ENCODE data around the gene ATF7IP2. TPM values are rescaled to one million over a fixed set of nuclear protein-coding genes. Genes with fewer than 3 reads are reported as not detected.

The ATF7IP2 gene
- total RNA-seq, 1 donor from 2014 or later: 8.6 TPM

DNA sequence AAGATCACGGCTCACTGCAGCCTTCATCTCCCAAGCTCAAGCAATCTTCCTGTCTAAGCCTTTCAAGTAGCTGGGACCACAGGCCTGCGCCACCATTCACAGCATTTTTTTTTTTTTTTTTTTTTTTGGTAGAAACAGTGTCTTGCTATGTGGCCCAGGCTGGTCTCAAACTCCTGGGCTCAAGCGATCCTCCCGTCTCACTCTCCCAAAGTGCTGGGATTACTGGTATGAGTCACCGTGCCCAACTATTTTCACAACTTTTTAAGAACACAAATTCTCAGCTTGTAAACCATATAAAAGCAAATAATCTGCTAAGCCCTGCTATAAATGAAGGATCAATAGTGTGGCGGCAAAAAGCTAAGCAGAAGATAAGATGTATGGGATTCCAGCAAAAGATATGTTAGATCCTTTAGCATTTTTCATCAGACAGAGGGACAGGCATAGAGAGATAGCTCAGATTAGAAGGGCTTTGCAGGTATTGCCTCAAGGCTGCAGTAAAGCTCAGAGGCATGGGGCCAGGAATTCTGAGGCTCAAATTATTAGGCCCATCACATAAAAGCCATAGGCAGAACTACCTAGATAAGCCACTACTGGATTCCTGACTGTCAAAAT is 139.5 kb downstream of the ATF7IP2 start:
- DNase-seq (ENCODE audit: low read depth) (no peak), FAIRE-seq (no peak)
- H3K27me3 Mint-ChIP-seq (ENCODE audit: low read depth, unreplicated experiment): peaks cover 3% of the 10 kb centered on the region
- H3K27me3 ChIP-seq (ENCODE audit: insufficient read depth, low read length): no peaks in the 10 kb centered on the region
- no peak overlapping the region for H3K27ac Mint-ChIP-seq (ENCODE audit: unreplicated experiment)
- no peaks in the 10 kb centered on the region for H3K9me3 Mint-ChIP-seq (ENCODE audit: unreplicated experiment)
- no peak overlapping the region for H3K4me3 ChIP-seq (ENCODE audit: insufficient read depth, low read depth, low read length)
- no peaks in the 10 kb centered on the region for H4K20me1 ChIP-seq (ENCODE audit: insufficient read depth, low read length)
- TF ChIP-seq, protein P1, sequence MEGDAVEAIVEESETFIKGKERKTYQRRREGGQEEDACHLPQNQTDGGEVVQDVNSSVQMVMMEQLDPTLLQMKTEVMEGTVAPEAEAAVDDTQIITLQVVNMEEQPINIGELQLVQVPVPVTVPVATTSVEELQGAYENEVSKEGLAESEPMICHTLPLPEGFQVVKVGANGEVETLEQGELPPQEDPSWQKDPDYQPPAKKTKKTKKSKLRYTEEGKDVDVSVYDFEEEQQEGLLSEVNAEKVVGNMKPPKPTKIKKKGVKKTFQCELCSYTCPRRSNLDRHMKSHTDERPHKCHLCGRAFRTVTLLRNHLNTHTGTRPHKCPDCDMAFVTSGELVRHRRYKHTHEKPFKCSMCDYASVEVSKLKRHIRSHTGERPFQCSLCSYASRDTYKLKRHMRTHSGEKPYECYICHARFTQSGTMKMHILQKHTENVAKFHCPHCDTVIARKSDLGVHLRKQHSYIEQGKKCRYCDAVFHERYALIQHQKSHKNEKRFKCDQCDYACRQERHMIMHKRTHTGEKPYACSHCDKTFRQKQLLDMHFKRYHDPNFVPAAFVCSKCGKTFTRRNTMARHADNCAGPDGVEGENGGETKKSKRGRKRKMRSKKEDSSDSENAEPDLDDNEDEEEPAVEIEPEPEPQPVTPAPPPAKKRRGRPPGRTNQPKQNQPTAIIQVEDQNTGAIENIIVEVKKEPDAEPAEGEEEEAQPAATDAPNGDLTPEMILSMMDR (IDR thresholded peaks at IDR 0.05; ENCODE audit: insufficient read depth, low read depth, low read length): no peak
- TF ChIP-seq EZH2 (IDR thresholded peaks at IDR 0.05; ENCODE audit: insufficient read depth, low read length): no peak
- no peak overlapping the region for H3K4me2 ChIP-seq (ENCODE audit: low read length)
- no peak overlapping the region for H3K27ac ChIP-seq (ENCODE audit: low read depth, low read length)
- no peak overlapping the region for H2AFZ ChIP-seq (ENCODE audit: low read depth, low read length)
- H3K4me3 Mint-ChIP-seq (ENCODE audit: unreplicated experiment): no peak overlapping the region
- no peaks in the 10 kb centered on the region for H3K4me1 ChIP-seq (ENCODE audit: insufficient read depth, low read length)
- H3K4me1 Mint-ChIP-seq (ENCODE audit: low read depth, unreplicated experiment): no peaks in the 10 kb centered on the region
- no peak overlapping the region for H3K9ac ChIP-seq (ENCODE audit: low read length)
- H3K79me2 ChIP-seq (ENCODE audit: insufficient read depth, low read length): no peaks in the 10 kb centered on the region
- H3K36me3 ChIP-seq (ENCODE audit: insufficient read depth, low read length): no peaks in the 10 kb centered on the region
- no peaks in the 10 kb centered on the region for H3K9me3 ChIP-seq (ENCODE audit: insufficient read depth, low read depth, low read length)
- no peaks in the 10 kb centered on the region for H3K36me3 Mint-ChIP-seq (ENCODE audit: low read depth, unreplicated experiment)

GRCh38 chr16:10526962-10527361 is 141.1 kb downstream of the ATF7IP2 start:
- no peak overlapping the region for H3K4me3 ChIP-seq (ENCODE audit: insufficient read depth, low read depth, low read length)
- no peaks in the 10 kb centered on the region for H3K79me2 ChIP-seq (ENCODE audit: insufficient read depth, low read length)
- no peaks in the 10 kb centered on the region for H4K20me1 ChIP-seq (ENCODE audit: insufficient read depth, low read length)
- FAIRE-seq (no peak), DNase-seq (ENCODE audit: low read depth) (no peak)
- no peaks in the 10 kb centered on the region for H3K4me1 ChIP-seq (ENCODE audit: insufficient read depth, low read length)
- H3K27ac Mint-ChIP-seq (ENCODE audit: unreplicated experiment): no peak overlapping the region
- no peaks in the 10 kb centered on the region for H3K36me3 Mint-ChIP-seq (ENCODE audit: low read depth, unreplicated experiment)
- H3K9me3 ChIP-seq (ENCODE audit: insufficient read depth, low read depth, low read length): no peaks in the 10 kb centered on the region
- no peak overlapping the region for H3K9ac ChIP-seq (ENCODE audit: low read length)
- H3K9me3 Mint-ChIP-seq (ENCODE audit: unreplicated experiment): no peaks in the 10 kb centered on the region
- no peak overlapping the region for H2AFZ ChIP-seq (ENCODE audit: low read depth, low read length)
- peaks cover 3% of the 10 kb centered on the region for H3K27me3 Mint-ChIP-seq (ENCODE audit: low read depth, unreplicated experiment)
- no peaks in the 10 kb centered on the region for H3K36me3 ChIP-seq (ENCODE audit: insufficient read depth, low read length)
- H3K4me2 ChIP-seq (ENCODE audit: low read length): no peak overlapping the region
- no peaks in the 10 kb centered on the region for H3K4me1 Mint-ChIP-seq (ENCODE audit: low read depth, unreplicated experiment)
- H3K4me3 Mint-ChIP-seq (ENCODE audit: unreplicated experiment): no peak overlapping the region
- TF ChIP-seq, protein P1 (IDR thresholded peaks at IDR 0.05; ENCODE audit: insufficient read depth, low read depth, low read length): no peak
- TF ChIP-seq EZH2 (IDR thresholded peaks at IDR 0.05; ENCODE audit: insufficient read depth, low read length): no peak
- no peak overlapping the region for H3K27ac ChIP-seq (ENCODE audit: low read depth, low read length)
- no peaks in the 10 kb centered on the region for H3K27me3 ChIP-seq (ENCODE audit: insufficient read depth, low read length)

DNA sequence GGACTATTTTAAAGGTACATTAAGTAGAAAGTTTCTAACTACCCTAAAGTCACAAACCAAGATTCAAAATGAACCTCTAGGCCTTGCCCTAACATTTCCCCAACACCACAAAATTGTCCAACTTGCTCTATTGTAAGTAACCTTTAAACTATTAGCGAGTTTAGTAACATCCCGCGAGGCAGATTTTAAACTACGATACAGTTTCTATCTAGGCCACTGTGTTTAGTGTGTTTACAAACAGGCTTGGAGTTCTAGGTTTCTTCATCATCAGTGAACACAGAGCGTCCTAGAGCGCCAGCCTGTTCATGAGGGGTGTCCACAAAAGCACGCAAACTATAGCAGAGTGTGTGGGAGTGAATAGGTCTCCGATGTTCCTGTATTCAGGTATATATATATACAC is 142.8 kb downstream of the ATF7IP2 start:
- Histone ChIP-seq H3K27ac (ENCODE audit: low read depth, low read length) (no peak overlapping the region), H3K9ac (ENCODE audit: low read length) (no peak overlapping the region), H3K79me2 (ENCODE audit: insufficient read depth, low read length) (no peaks in the 10 kb centered on the region), H3K27me3 (ENCODE audit: insufficient read depth, low read length) (no peaks in the 10 kb centered on the region), H3K4me2 (ENCODE audit: low read length) (no peak overlapping the region), H4K20me1 (ENCODE audit: insufficient read depth, low read length) (no peaks in the 10 kb centered on the region), H2AFZ (ENCODE audit: low read depth, low read length) (no peak overlapping the region), H3K4me3 (ENCODE audit: insufficient read depth, low read depth, low read length) (no peak overlapping the region), H3K4me1 (ENCODE audit: insufficient read depth, low read length) (peaks cover 3% of the 10 kb centered on the region), H3K36me3 (ENCODE audit: insufficient read depth, low read length) (peaks cover 2% of the 10 kb centered on the region), H3K9me3 (ENCODE audit: insufficient read depth, low read depth, low read length) (no peaks in the 10 kb centered on the region)
- no peak for DNase-seq (ENCODE audit: low read depth)
- H3K4me3 Mint-ChIP-seq (ENCODE audit: unreplicated experiment): no peak overlapping the region
- H3K4me1 Mint-ChIP-seq (ENCODE audit: low read depth, unreplicated experiment): no peaks in the 10 kb centered on the region
- peaks cover 3% of the 10 kb centered on the region for H3K27me3 Mint-ChIP-seq (ENCODE audit: low read depth, unreplicated experiment)
- no peak for FAIRE-seq
- H3K27ac Mint-ChIP-seq (ENCODE audit: unreplicated experiment): no peak overlapping the region
- H3K36me3 Mint-ChIP-seq (ENCODE audit: low read depth, unreplicated experiment): no peaks in the 10 kb centered on the region
- TF ChIP-seq EZH2 (IDR thresholded peaks at IDR 0.05; ENCODE audit: insufficient read depth, low read length): no peak
- TF ChIP-seq, protein P1 (IDR thresholded peaks at IDR 0.05; ENCODE audit: insufficient read depth, low read depth, low read length): no peak
- no peaks in the 10 kb centered on the region for H3K9me3 Mint-ChIP-seq (ENCODE audit: unreplicated experiment)
